ENCODE results near the gene LGR6. TPM values are rescaled to one million over a fixed set of nuclear protein-coding genes. Genes with fewer than 3 reads are reported as not detected.
"Not testable (repeated sequence)": the region's sequence is repeated elsewhere in the genome, so short reads cannot be mapped to it uniquely, and the experiment has no call there.

The LGR6 gene
- total RNA-seq, 2 donors from 2014 or later, result 0.21 TPM; not detected in 1

- peaks cover 10% of the 10 kb centered on the region for H3K27me3 Mint-ChIP-seq
- H3K4me3 Mint-ChIP-seq, result no peak overlapping the region
- H3K27ac Mint-ChIP-seq, result no peak overlapping the region
- H3K4me1 Mint-ChIP-seq, result no peaks in the 10 kb centered on the region
- no peak for ATAC-seq (replicated peaks)
- H3K36me3 Mint-ChIP-seq (ENCODE audit: low read depth), result no peaks in the 10 kb centered on the region
- H3K9me3 Mint-ChIP-seq, result no peaks in the 10 kb centered on the region
Observed at GRCh38 chr1:202251424-202252256, 58.0 kb downstream of the LGR6 start.

GRCh38 chr1:202252271-202252670, 58.7 kb downstream of the LGR6 start:
- no peak overlapping the region for H3K27ac Mint-ChIP-seq
- no peak for ATAC-seq (replicated peaks)
- H3K9me3 Mint-ChIP-seq, result no peaks in the 10 kb centered on the region
- no peak overlapping the region for H3K4me3 Mint-ChIP-seq
- no peaks in the 10 kb centered on the region for H3K36me3 Mint-ChIP-seq (ENCODE audit: low read depth)
- peaks cover 10% of the 10 kb centered on the region for H3K27me3 Mint-ChIP-seq
- H3K4me1 Mint-ChIP-seq, result no peaks in the 10 kb centered on the region

GRCh38 chr1:202254454-202255252, 61.1 kb downstream of the LGR6 start:
- no peak for ATAC-seq (replicated peaks)
- Mint-ChIP-seq H3K4me1 (no peaks in the 10 kb centered on the region), H3K27me3 (peaks cover 14% of the 10 kb centered on the region), H3K4me3 (no peak overlapping the region), H3K9me3 (no peaks in the 10 kb centered on the region), H3K36me3 (ENCODE audit: low read depth) (no peaks in the 10 kb centered on the region), H3K27ac (no peak overlapping the region)

GRCh38 chr1:202255343-202255742, 61.7 kb downstream of the LGR6 start:
- Mint-ChIP-seq H3K4me3 (no peak overlapping the region), H3K4me1 (no peaks in the 10 kb centered on the region), H3K36me3 (ENCODE audit: low read depth) (no peaks in the 10 kb centered on the region), H3K27ac (no peak overlapping the region), H3K9me3 (no peaks in the 10 kb centered on the region), H3K27me3 (peaks cover 13% of the 10 kb centered on the region)
- no peak for ATAC-seq (replicated peaks)

GRCh38 chr1:202259705-202260104, 66.1 kb downstream of the LGR6 start:
- Mint-ChIP-seq H3K27ac (no peak overlapping the region), H3K4me3 (no peak overlapping the region), H3K9me3 (peaks cover 4% of the 10 kb centered on the region), H3K36me3 (ENCODE audit: low read depth) (no peaks in the 10 kb centered on the region), H3K4me1 (no peaks in the 10 kb centered on the region), H3K27me3 (peaks cover 22% of the 10 kb centered on the region)
- ATAC-seq (replicated peaks), result no peak

- not testable (repeated sequence) for H3K9me3 Mint-ChIP-seq; H3K4me3 Mint-ChIP-seq; H3K4me1 Mint-ChIP-seq; H3K27ac Mint-ChIP-seq; H3K36me3 Mint-ChIP-seq (ENCODE audit: low read depth); ATAC-seq (replicated peaks)
- peaks cover 33% of the 10 kb centered on the region for H3K27me3 Mint-ChIP-seq
Observed at GRCh38 chr1:202261209-202261958, 67.8 kb downstream of the LGR6 start.

GRCh38 chr1:202263628-202264027, 70.0 kb downstream of the LGR6 start:
- H3K27ac Mint-ChIP-seq, result no peak overlapping the region
- no peak for ATAC-seq (replicated peaks)
- H3K27me3 Mint-ChIP-seq, result peaks cover 41% of the 10 kb centered on the region
- no peak overlapping the region for H3K4me3 Mint-ChIP-seq
- peaks cover 4% of the 10 kb centered on the region for H3K9me3 Mint-ChIP-seq
- no peaks in the 10 kb centered on the region for H3K4me1 Mint-ChIP-seq
- H3K36me3 Mint-ChIP-seq (ENCODE audit: low read depth), result no peaks in the 10 kb centered on the region

GRCh38 chr1:202264300-202264699, 70.7 kb downstream of the LGR6 start:
- H3K27ac Mint-ChIP-seq, result no peak overlapping the region
- no peaks in the 10 kb centered on the region for H3K4me1 Mint-ChIP-seq
- H3K4me3 Mint-ChIP-seq, result no peak overlapping the region
- no peak for ATAC-seq (replicated peaks)
- peaks cover 4% of the 10 kb centered on the region for H3K9me3 Mint-ChIP-seq
- no peaks in the 10 kb centered on the region for H3K36me3 Mint-ChIP-seq (ENCODE audit: low read depth)
- H3K27me3 Mint-ChIP-seq, result peaks cover 40% of the 10 kb centered on the region

- H3K27me3 Mint-ChIP-seq, result peaks cover 36% of the 10 kb centered on the region
- no peak for ATAC-seq (replicated peaks)
- H3K27ac Mint-ChIP-seq, result no peak overlapping the region
- no peaks in the 10 kb centered on the region for H3K4me1 Mint-ChIP-seq
- no peak overlapping the region for H3K4me3 Mint-ChIP-seq
- no peaks in the 10 kb centered on the region for H3K36me3 Mint-ChIP-seq (ENCODE audit: low read depth)
- peaks cover 4% of the 10 kb centered on the region for H3K9me3 Mint-ChIP-seq
Observed at GRCh38 chr1:202264726-202265125, 71.1 kb downstream of the LGR6 start.

- no peaks in the 10 kb centered on the region for H3K4me1 Mint-ChIP-seq
- H3K27me3 Mint-ChIP-seq, result peaks cover 35% of the 10 kb centered on the region
- H3K9me3 Mint-ChIP-seq, result peaks cover 4% of the 10 kb centered on the region
- H3K27ac Mint-ChIP-seq, result no peak overlapping the region
- no peak for ATAC-seq (replicated peaks)
- no peaks in the 10 kb centered on the region for H3K36me3 Mint-ChIP-seq (ENCODE audit: low read depth)
- no peak overlapping the region for H3K4me3 Mint-ChIP-seq
Observed at GRCh38 chr1:202266061-202266765, 72.6 kb downstream of the LGR6 start.

GRCh38 chr1:202268032-202268431, 74.4 kb downstream of the LGR6 start:
- no peak overlapping the region for H3K4me3 Mint-ChIP-seq
- no peaks in the 10 kb centered on the region for H3K9me3 Mint-ChIP-seq
- no peaks in the 10 kb centered on the region for H3K36me3 Mint-ChIP-seq (ENCODE audit: low read depth)
- H3K4me1 Mint-ChIP-seq, result no peaks in the 10 kb centered on the region
- no peak overlapping the region for H3K27ac Mint-ChIP-seq
- ATAC-seq (replicated peaks), result no peak
- H3K27me3 Mint-ChIP-seq, result peaks cover 33% of the 10 kb centered on the region

GRCh38 chr1:202268817-202269216, 75.2 kb downstream of the LGR6 start:
- H3K9me3 Mint-ChIP-seq, result no peaks in the 10 kb centered on the region
- no peak for ATAC-seq (replicated peaks)
- no peaks in the 10 kb centered on the region for H3K4me1 Mint-ChIP-seq
- no peak overlapping the region for H3K4me3 Mint-ChIP-seq
- peaks cover 28% of the 10 kb centered on the region for H3K27me3 Mint-ChIP-seq
- H3K27ac Mint-ChIP-seq, result no peak overlapping the region
- no peaks in the 10 kb centered on the region for H3K36me3 Mint-ChIP-seq (ENCODE audit: low read depth)

GRCh38 chr1:202270871-202271326, 77.3 kb downstream of the LGR6 start:
- Mint-ChIP-seq H3K4me1 (no peaks in the 10 kb centered on the region), H3K27ac (no peak overlapping the region), H3K27me3 (peaks cover 16% of the 10 kb centered on the region), H3K4me3 (no peak overlapping the region), H3K9me3 (no peaks in the 10 kb centered on the region), H3K36me3 (ENCODE audit: low read depth) (no peaks in the 10 kb centered on the region)
- ATAC-seq (replicated peaks), result no peak
